HG02763 (cell line): ENCODE data around the gene LRP4.
"Not testable (repeated sequence)": the region's sequence is repeated elsewhere in the genome, so short reads cannot be mapped to it uniquely, and the experiment has no call there.

Experiments used
- ATAC-seq: cut with Tn5 transposase; IDR thresholded peaks from one replicate; pipeline ENCODE4 v1.9.1; 2021; ENCODE audit warnings: mild to moderate bottlenecking, moderate library complexity; ENCODE audit not compliant: unreplicated experiment

LRP4 gene

DNA sequence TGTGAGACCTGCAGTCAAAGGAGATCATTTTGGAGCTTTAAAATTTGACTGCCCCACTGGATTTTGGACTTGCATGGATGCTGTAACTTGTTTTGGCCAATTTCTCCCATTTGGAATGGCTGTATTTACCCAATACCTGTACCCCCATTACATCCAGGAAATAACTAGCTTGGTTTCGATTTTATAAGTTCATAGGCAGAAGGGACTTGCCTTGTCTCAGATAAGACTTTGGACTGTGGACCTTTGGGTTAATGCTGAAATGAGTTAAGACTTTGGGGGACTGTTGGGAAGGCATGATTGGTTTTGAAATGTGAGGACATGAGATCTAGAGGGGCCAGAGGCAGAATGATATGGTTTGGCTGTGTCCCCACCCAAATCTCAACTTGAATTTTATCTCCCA is 10.4 kb upstream of the LRP4 start:
- not testable (repeated sequence) for ATAC-seq

GRCh38 chr11:46927928-46928327 is 9.6 kb upstream of the LRP4 start:
- ATAC-seq, result not testable (repeated sequence)

- no peak for ATAC-seq
Observed at GRCh38 chr11:46920755-46921154, 2.4 kb upstream of the LRP4 start.

DNA sequence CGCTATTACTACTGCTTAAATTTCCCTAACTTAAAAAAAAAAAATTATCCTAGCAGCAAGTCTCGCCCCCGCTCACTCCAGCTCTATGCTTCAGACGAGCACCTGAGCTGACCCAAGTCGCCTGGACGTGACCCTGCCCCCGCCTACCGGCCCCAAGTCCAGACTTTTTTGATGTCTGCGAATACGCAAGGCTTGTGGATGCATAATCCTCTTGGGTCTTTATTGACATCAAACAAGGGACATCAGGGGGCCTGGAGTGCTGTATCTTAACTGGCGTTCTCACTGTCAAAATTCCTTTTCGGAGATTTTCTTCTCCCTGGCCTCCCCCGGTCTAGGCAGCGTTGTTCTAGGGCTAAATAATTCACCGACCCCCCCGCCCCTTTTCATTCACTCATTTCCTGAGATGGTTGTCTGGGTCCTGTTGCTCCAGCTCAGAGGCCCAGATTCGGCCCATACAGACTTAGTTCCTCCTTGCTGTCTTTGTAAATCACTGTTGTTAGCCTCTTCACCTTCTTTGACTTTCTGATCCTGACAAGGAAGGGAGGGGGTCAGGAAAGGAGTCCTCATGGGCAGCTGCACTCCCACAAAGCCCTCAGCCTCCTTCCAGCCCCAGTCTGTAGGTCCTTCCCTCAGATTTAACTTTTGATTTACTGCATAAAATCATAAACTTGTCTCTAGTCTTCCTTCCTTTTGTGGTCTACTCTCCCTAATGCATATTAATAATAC is 601 bp upstream of the LRP4 start:
- no peak for ATAC-seq

DNA sequence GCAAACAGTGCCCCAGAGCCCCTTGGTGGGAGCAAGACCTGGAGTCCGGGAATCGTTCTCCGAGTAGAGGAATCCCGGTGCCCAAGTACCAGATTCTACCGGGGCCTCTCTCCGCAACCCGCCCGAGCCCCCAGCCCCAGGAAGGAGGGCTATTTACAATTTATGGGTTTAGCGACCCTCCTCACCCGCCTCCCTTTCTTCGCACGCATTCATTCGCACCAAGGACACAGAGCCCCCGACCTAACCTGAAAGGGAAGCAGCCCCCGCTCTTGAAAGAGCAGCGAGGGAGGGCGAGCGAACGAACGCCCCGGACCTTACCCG is 628 bp downstream of the LRP4 start:
- ATAC-seq, result no peak

- ATAC-seq, result no peak
Observed at GRCh38 chr11:46917109-46917761, 1.1 kb downstream of the LRP4 start.

GRCh38 chr11:46916286-46917108 is 1.9 kb downstream of the LRP4 start:
- no peak for ATAC-seq

DNA sequence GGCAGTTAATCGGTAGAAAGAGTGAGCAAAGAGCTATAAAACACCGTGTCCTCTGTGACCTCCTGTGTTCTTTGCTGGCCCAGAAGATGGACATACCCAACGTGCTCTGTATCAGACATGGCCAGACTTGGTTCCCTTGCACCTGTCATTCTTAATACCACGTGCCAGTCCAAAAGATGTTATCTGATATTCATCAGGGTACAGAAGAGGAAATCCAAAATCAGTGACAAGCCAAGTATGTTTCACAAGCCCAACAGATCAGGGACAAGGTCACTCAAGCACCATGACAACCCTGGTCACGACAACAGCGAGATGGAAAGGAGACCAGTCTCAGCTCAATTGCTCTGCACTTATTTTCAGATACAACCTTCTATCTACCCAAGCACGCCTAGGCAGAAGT is 3.4 kb downstream of the LRP4 start:
- ATAC-seq, result no peak

DNA sequence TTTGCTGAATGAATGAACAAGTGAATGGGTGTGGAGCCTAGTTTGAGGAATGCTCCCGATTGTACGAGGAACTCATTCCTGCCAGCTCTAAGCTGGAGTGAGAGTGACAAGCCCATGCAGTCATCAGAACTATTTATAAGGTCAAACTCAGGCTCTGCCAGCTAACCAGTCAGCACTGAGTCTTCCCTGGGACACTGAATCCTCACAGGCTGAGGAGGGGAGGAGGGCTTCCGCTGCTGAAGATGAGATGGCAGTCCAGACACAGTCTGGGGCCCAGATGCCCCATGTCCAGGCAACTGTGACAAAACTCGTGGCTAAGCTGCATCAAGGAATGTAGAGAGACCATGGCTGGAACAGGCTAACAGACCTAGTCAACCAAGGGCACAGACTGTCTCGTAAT is 4.0 kb downstream of the LRP4 start:
- no peak for ATAC-seq

GRCh38 chr11:46913484-46913883 is 4.9 kb downstream of the LRP4 start:
- no peak for ATAC-seq

DNA sequence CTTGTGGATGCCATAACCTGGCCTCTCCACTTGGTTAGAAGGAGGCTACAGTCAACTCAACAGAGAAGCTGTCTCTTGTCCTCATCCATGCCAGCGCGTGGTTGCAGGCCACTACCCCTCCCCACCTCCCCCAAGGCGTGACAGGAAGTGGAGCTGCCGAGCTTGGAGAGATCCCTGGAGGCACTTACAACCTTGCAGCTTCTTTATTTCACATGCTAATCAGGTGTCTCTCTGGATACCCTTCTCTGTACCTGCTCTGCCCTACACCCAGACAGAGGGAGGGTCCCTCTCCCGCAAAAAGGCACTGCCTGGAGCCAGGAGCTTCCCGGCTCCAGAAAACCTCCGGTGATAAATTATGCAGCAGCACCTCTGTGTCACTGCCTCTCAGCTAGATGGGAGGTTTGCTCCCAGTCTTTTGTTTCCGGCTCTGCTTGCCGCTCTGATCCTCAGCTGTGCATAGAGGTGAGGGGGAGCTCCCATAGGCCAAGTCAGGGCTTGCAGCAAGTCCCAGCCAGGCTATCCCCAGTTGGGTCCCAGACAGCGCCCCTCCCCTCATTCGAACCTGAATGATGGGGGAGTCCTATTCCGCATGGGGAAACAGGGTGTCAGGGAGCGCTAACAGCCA is 5.7 kb downstream of the LRP4 start:
- no peak for ATAC-seq

GRCh38 chr11:46907606-46908005 is 10.7 kb downstream of the LRP4 start:
- ATAC-seq, result no peak

DNA sequence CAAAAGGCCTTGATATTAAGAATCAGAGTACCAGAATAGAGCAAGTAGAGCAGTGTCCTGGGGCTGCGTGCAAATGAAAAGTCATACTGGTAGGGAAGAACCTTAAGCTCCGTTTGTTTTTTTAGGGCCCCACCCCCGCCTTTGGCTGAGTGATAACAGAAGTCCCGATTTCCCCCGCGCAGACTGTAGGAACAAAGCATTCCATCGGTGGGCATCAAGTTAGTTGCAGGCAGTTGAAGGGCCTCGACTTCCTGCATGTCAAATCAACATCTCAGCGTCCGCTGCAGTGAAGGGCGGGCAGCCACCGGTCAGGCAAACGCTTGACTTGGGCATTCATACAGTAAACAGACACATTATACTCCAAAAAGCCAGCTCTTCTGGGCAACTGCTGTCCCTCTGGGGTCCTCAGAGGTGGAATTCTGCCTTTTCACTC is 11.7 kb downstream of the LRP4 start:
- ATAC-seq, result no peak

DNA sequence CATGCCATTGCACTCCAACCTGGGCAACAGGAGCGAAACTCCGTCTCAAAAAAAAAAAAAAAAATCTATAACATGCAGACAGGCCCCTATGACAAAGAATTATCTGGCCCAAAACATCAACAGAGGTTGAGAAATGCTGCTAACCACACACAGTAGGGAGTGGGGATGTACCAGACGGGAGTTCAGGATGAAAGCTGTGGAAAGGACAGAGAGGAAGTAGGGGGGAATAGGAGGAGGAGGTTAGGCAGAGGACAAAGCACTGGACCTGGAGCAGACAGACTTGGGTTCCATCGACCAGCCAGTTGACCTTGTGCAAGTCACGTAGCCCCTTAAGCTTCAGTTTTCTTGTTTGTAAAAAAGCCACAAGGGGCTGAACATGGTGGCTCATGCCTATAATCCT is 12.5 kb downstream of the LRP4 start:
- no peak for ATAC-seq

DNA sequence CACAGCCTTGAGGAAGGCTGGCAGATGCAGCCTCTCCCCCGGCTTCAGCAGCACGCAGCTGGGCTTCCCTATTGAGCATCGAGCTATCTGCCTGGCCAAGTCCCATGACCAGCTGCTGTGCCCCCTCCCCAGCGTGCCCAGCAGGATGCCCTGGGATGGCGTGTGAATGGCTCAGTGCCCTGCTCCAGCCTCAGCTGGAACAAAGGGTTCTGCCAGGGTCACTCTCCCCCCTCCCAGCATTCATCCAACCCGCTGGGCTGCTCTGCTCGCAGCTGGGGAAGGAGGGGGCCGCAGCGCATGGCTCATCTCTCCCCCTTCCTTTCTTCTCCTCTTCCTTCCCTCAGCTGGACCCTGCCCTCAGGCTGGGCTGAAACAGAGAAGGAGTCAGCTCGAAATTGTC is 14.5 kb downstream of the LRP4 start:
- no peak for ATAC-seq

GRCh38 chr11:46902694-46903093 is 15.7 kb downstream of the LRP4 start:
- no peak for ATAC-seq

- ATAC-seq, result no peak
Observed at GRCh38 chr11:46901156-46901555, 17.2 kb downstream of the LRP4 start.

DNA sequence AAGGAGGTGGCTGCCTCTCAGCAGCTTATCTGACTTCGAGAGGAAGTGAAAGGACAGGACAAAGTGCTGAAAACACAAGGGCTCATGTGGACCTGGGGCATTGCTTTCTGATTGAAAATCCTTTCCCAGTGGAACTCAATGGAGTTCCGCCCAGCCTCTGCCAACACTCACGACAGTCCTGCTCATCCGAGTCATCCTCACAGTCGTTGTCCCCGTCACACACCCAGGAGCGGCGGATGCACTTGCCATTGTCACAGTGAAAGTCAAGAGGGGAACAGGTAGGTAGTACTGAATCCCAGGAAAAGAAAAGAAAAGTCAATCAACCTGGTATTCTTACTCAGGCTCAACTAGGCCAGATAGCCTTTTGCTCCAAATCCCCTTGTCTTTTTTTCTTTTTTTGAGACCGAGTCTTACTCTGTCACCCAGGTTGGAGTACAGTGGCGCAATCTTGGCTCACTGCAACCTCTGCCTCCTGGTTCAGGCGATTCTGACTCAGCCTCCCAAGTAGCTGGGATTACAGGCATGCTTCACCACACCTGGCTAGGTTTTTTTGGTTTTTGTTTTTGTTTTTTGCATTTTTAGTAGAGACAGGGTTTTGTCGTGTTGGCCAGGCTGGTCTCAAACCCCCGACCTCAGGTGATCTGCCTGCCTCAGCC is 18.1 kb downstream of the LRP4 start:
- no peak for ATAC-seq

DNA sequence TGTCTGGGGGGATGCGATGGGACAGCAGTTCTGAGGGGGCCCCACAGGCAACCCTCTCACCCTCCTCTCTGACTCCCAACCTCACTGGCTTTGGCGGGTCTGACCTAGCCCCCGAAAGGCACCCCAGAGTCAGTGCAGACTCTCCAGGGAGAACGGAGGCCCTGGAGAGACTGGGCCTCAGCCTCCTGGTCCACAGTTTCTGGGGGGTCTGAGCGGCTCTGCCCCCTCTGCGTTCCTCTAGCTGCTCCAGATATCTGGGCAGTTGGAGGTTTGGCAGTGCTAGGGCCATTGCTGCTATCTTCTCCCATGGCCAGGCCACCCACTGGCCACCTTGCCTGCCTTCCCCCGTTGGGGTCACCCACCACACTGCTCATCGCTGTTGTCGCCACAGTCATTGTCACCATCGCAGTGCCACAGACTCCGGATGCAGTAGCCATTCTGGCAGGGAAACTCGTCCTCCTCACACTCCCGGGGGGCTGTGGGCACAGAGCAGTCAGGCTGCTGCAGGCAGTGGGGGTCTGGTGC is 18.8 kb downstream of the LRP4 start:
- ATAC-seq, result no peak

DNA sequence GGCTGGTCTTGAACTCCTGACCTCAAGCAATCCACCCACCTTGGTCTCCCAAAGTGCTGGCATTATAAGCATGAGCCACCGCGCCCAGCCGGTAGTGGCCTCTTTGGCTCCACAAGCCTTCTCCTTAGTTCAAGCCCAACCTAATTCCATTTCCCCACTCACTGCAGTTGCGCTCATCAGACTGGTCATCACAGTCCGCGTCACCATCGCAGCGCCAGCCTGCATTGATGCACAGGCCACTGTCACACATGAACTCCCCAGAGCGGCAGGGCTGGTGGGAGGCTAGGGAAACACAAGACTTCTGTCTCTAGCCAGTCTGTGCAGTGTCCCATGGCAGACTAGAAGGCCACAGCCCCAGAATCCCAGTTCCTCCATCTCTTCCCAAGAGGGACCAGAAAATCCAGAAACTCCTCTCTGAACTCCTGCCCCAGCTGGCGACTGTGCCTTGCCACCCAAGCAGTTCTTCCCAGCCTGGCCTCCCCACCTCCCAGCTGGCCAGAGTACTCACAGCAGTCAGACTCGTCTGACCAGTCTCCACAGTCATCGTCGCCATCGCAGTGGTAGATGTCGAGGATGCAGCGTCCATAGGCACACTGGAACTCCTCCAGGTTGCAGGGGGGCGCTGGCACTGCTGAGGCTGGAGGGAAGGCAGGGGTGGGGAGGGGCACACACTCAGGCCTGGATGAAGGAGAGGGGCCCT is 19.8 kb downstream of the LRP4 start:
- ATAC-seq, result no peak
